DND-41 (cell line): Measurements from ENCODE around the gene PPIB.

Source experiments
- EZH2 ChIP-seq: IDR thresholded peaks from 3 replicates; pipeline ENCODE4 v1.6.1; 2012; ENCODE audit warnings: borderline replicate concordance, low read depth, mild to moderate bottlenecking, moderate library complexity, low read length, inconsistent platforms; ENCODE audit not compliant: severe bottlenecking
- TF ChIP-seq, protein P1 (sequence below): IDR thresholded peaks from 2 replicates; pipeline ENCODE4 v1.5.1; 2012; ENCODE audit warnings: borderline replicate concordance, low read length, moderate library complexity, mild to moderate bottlenecking; ENCODE audit not compliant: poor library complexity, severe bottlenecking; ENCODE audit errors: extremely low read depth

DNA sequence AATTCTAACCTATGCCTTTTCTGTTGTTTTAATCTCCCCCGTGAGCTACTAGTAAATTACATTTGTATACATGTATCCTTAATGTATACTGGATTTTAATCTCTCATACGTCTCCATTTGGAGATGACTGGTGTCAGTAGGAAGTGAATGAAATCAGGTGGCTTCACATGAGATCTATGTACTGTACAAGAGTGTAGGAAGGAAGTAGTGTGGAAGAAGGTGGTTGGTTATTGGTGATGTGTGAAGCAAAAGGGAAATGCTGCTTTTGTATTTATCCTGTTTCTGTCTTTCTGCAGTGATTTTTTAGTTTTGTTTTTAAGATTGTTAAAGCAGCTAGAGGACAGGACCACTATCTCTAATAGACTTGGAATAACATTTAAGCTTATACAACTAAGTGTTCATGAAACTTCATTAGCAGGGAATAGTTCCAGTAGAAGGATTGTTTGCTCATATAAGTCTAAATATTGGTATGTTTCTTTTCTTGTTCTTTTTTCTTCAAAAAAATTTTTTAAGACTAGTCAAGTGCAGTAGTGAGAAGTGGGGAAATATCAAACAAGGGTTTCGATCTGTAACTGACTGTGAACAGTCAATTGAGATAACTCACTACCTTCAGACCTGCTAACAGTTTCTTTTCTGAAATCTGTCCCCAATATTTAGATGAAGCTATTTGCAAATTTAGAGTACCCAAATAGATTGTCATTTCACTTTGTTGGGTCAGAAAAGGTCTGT lies 51.7 kb downstream of the PPIB start:
- TF ChIP-seq, protein P1, sequence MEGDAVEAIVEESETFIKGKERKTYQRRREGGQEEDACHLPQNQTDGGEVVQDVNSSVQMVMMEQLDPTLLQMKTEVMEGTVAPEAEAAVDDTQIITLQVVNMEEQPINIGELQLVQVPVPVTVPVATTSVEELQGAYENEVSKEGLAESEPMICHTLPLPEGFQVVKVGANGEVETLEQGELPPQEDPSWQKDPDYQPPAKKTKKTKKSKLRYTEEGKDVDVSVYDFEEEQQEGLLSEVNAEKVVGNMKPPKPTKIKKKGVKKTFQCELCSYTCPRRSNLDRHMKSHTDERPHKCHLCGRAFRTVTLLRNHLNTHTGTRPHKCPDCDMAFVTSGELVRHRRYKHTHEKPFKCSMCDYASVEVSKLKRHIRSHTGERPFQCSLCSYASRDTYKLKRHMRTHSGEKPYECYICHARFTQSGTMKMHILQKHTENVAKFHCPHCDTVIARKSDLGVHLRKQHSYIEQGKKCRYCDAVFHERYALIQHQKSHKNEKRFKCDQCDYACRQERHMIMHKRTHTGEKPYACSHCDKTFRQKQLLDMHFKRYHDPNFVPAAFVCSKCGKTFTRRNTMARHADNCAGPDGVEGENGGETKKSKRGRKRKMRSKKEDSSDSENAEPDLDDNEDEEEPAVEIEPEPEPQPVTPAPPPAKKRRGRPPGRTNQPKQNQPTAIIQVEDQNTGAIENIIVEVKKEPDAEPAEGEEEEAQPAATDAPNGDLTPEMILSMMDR, result no peak
- no peak for TF ChIP-seq EZH2
